ENCODE measurements around the gene RPUSD4.
"Not testable (repeated sequence)": the region's sequence is repeated elsewhere in the genome, so short reads cannot be mapped to it uniquely, and the experiment has no call there.

Gene RPUSD4, protein sequence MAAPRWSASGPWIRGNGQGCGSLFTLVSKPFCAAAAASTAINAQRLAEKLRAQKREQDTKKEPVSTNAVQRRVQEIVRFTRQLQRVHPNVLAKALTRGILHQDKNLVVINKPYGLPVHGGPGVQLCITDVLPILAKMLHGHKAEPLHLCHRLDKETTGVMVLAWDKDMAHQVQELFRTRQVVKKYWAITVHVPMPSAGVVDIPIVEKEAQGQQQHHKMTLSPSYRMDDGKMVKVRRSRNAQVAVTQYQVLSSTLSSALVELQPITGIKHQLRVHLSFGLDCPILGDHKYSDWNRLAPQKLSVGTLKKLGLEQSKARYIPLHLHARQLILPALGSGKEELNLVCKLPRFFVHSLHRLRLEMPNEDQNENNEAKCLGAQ

DNA sequence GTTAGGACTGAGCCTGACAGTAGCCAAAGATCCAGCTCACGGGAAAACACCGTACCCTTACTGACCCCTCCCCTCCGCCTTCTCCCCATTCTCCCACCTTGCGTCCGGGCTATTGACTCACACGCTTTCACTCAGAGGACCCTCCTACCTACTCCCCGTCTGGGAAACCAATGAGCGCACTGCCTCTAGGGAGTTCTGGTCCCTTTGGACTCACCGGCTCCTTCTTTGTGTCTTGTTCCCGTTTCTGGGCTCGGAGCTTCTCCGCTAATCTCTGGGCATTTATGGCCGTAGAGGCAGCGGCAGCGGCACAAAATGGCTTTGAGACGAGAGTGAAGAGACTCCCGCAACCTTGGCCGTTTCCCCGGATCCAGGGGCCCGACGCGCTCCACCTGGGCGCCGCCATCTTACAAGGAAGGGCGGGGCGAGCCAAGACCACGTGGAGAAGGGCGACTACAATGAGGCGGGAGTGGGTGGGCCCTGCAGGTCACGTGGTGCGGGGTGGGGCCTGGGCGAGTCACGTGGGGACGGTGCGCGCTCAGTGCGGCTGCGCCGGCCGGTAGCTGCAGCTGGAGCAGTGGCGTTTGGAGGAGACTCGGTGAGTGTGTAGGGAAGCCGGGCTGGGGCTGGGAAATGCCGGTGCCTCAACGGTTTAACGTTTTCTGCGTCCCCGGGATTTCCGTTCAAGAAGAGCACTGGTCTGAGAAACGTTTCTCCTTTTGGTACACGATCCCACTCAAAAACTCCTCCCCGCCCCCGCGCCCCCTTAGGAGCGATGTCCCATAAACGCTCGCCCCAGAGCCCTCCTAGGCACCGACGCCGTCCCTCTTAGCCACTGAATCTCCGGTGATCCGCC is at the start of gene RPUSD4, which contains the start of gene FAM118B:
TSS of gene RPUSD4 (minus strand) at position 415 of the 853 bp plus-strand sequence. CDS start at position 403, 12 bp downstream.
TSS of gene FAM118B (plus strand) at position 547 of the 853 bp plus-strand sequence. CDS start 23,220 bp downstream, outside the sequence.
- DNase-seq (ENCODE audit: low read depth in 2 of 2): peak; percentile 97

DNA sequence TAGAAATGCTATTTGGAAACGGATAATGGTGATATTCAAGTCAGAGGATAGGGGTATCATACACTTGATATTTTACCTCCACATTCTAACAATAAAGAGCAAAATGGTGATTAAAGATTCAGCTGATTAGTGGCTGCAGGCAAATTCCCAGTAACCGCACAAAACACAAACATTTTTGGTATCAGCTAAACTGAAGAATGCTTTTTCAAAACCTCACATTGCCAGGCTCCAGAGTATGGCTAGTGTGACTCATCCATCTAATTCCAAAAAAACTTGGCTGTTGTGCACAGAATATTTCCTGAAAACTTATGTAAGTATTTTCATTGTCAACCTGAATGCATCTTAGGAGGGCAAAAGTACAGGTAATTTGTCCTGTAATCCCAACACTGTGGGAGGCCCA is 46.3 kb upstream of the RPUSD4 start:
- DNase-seq (ENCODE audit: low read depth in 2 of 2): no peak

GRCh38 chr11:126257144-126257543 is 45.7 kb upstream of the RPUSD4 start:
- DNase-seq (ENCODE audit: low read depth in 2 of 2): no peak

- no peak for DNase-seq (ENCODE audit: low read depth in 2 of 2)
These were observed 44.8 kb upstream of the RPUSD4 start for GRCh38 chr11:126256216-126256615.

DNA sequence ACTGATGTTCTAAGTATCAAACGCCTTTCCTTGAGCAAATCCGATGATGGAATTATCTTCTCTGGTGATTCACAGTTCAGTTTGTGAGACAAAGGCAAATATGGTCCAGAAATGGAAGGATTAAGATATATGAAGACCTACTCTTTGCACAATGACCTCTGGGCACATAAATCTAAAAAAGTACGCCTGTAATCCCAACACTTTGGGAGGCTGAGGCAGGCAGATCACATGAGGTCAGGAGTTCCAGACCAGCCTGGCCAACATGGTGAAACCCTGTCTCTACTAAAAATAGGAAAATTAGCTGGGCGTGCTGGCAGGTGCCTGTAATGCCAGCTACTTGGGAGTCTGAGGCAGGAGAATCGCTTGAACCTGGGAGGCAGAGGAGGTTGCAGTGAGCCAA is 44.1 kb upstream of the RPUSD4 start:
- not testable (repeated sequence) for DNase-seq (ENCODE audit: low read depth in 2 of 2)

- no peak for DNase-seq (ENCODE audit: low read depth in 2 of 2)
These were observed 43.4 kb upstream of the RPUSD4 start for GRCh38 chr11:126254819-126255218.

DNA sequence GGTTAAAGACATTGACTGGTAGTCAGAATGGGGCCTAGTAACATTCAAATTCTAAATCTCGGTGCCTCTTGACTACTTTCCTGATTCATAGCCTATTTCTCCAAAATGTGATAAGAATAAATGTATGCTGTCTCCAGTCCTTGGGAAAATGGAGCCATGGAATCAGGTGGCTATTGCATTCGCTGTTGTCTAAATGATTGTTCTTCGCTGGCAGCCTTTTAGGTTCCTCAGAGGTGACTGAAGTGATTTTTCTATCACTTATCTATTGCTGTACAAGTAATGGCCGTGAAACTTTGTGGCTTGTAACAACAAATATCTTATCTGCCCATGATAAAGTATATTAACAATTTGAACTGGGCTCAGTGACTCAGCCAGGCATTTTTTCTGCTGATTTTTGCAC is 41.8 kb upstream of the RPUSD4 start:
- no peak for DNase-seq (ENCODE audit: low read depth in 2 of 2)

GRCh38 chr11:126246636-126247035 is 35.2 kb upstream of the RPUSD4 start:
- DNase-seq (ENCODE audit: low read depth in 2 of 2): no peak

GRCh38 chr11:126233391-126233790 is 21.9 kb upstream of the RPUSD4 start:
- DNase-seq (ENCODE audit: low read depth in 2 of 2): no peak

DNA sequence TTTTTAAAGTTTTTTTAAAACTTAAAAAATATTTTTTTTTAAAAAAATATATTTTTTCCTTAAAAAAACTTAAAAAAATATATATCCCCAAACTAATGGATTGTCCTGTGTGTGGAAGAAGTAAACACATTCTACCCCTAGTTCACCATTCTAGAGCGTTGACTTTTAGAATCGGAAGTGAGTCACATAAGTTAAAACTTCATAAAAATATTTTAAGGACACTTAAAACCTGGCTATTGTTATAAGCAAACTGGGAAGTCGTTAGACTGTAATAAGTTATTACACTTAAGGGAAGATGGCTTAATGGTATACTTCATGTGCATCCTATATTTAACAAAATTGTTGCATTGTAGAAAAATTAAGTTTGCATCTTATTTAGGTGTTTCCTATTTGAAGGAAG is 21.2 kb upstream of the RPUSD4 start:
- no peak for DNase-seq (ENCODE audit: low read depth in 2 of 2)

GRCh38 chr11:126231725-126232459 is 20.4 kb upstream of the RPUSD4 start:
- no peak for DNase-seq (ENCODE audit: low read depth in 2 of 2)

- no peak for DNase-seq (ENCODE audit: low read depth in 2 of 2)
These were observed 18.5 kb upstream of the RPUSD4 start for GRCh38 chr11:126229858-126230540.

GRCh38 chr11:126226334-126227084 is 15.1 kb upstream of the RPUSD4 start:
- DNase-seq (ENCODE audit: low read depth in 2 of 2): no peak

DNA sequence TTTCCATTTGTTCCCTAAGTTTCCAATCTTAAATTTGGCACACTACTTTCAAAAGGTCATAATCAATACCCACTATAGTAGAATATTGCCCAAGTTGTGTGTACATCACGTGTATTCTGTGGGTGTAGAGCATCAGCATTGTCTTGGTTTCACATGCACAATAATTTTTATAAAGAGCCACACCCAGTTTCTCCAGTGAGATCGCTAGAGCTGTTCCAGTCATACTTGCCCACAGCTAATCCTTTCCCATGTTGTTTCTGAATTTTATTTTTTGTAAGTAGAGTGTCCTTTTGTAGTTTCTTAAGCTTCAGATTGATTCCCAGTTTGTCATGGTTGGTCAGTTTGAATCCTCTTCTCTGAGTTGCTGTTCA is 13.8 kb upstream of the RPUSD4 start:
- no peak for DNase-seq (ENCODE audit: low read depth in 2 of 2)

DNA sequence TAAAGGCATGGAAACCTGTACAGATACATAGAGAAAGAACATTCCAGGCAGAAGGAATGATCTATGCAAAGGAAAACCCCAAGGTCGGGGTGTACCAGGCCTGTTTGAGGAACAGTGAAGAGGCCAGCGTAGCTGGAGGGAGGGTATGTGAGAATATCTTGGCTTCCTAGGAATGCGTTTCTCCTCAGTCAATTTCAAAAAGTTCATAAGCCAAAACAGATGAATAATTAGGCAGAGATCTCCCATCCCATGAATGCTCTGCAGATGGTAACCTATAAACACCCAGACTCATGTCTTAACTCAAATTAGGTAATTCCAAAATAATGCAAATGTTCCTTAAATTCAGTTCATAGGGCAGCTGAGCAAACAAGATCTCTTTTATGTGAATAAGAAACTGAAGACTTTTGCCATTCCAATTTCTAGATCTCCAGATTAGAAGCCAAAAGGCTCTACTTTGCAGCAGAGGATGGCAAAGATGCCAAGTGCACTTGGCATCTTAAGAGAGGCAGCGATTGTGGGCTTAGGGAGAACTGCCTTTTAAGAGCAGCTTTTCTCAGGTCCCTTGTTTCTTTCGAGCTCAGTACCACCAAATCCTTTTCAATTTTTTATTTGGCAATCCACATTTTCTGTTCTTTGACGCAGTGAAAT is 13.3 kb upstream of the RPUSD4 start:
- DNase-seq (ENCODE audit: low read depth in 2 of 2): no peak

- DNase-seq (ENCODE audit: low read depth in 2 of 2): no peak
These were observed 8.1 kb upstream of the RPUSD4 start for GRCh38 chr11:126219547-126219946.

DNA sequence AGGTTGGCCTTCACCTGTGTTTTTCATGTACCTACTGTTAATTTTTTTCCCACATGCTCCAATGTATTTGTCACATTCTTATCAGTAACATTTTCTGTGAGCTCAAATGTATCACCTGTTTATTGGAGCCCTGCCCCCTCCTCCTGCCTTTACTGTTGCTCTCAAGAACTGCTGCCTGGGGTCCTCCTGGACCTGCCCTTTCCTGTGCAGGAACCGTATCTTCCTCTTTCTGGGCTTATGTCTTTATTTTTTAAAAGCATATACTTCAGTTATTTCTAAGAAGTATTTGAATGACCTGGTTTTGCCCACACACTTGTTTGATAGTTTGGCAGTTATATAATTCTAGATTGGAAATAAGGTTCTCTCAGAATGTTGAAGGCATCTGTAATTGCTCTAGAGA is 6.0 kb upstream of the RPUSD4 start:
- no peak for DNase-seq (ENCODE audit: low read depth in 2 of 2)

DNA sequence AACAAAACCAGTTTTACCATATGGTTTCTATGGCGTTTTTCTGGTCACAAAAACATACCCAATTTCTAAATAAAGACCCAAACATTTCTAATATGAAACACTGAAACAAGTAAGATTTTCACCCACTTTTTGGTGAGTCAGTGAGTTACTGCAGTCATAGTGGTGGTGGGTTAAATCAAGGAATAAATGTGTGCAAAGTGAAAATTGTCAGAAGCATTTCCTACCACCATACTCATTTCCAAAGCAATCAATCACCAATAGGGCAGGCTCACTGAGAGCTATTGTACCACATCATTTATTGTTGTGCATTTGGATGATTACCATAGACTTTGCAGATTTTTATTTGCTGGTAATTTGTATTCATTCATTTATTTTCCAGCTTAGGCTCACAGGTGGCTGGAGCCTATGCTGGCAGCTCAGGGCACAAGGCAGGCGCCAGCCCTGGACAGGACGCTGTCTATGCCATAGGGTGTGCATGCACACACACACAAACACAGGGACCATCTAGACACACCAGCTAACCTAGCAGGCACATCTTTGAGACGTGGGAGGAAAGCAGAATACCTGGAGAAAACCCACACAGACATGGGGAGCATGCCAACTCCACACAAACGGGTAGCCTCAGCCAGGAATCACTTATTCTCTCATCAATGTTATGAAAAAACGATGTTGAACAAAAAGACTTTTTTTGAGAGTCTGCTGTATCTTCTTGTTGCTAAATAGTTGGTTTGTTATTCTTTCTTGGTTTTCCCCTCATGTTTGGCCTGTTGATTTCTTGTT is 5.3 kb upstream of the RPUSD4 start:
- no peak for DNase-seq (ENCODE audit: low read depth in 2 of 2)

DNA sequence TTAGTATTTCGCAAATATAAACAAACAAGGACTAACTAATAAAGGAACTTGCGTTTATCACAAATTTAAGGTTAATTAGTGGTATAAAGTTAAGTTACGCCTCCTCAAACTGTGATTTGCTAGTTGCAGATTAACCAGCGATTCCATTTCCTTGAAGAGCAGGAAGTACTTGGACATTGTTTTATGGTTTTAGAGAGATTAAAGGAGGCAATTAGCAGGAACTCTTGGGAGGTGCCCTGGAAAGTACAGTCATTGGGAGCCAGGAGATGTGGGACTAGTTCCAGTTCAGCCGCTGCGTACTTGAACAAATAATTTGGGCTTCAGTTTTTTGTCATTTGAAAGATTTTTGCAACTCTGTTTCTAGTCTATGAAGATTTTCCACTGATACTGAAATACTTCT is 3.4 kb upstream of the RPUSD4 start:
- no peak for DNase-seq (ENCODE audit: low read depth in 2 of 2)

DNA sequence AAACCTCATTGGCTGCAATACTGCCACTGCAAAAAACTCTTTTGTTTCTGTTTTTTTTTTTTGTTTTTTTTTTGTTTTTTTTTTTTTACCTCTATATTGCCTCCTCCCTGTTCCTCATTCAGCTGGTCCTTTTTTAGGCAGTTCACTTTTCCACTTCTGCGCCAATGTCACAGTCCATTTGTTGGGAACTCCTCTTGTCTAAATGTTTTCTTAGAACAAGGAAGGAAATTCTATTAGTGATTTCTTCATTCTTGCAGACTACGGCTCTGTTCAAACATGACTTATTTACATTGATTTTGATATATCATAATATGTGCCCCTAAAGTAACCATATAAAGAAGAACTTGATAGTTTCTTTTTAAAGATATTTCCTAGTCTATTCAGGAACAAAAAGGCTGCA is 3.0 kb upstream of the RPUSD4 start:
- DNase-seq (ENCODE audit: low read depth in 2 of 2): no peak
